Endodermal cell (in vitro differentiated cells): Measurements from ENCODE around the gene LIPN. TPM values are rescaled to one million over a fixed set of nuclear protein-coding genes. Genes with fewer than 3 reads are reported as not detected.

ENCODE experiments used
- DNase-seq: peaks from one replicate; pipeline ENCODE4 v3.0.0-alpha.2; 2017
- H3K27ac ChIP-seq: 2 replicates; pipeline ENCODE4 v1.5.1; 2013; ENCODE audit warnings: mild to moderate bottlenecking, low read depth, low read length, moderate library complexity
- H3K27me3 ChIP-seq: 2 replicates; pipeline ENCODE4 v1.6.1; 2013; ENCODE audit warnings: mild to moderate bottlenecking, low read length, moderate library complexity; ENCODE audit not compliant: insufficient read depth, control insufficient read depth, poor library complexity, severe bottlenecking
- H3K36me3 ChIP-seq: 2 replicates; pipeline ENCODE4 v1.7.0; 2013; ENCODE audit warnings: mild to moderate bottlenecking, low read length, moderate library complexity; ENCODE audit not compliant: control insufficient read depth, insufficient read depth
- H3K4me1 ChIP-seq: one replicate; pipeline ENCODE4 v1.7.0; 2013; ENCODE audit warnings: low read length; ENCODE audit not compliant: control insufficient read depth, insufficient read depth
- H3K4me3 ChIP-seq: 2 replicates; pipeline ENCODE4 v1.5.1; 2013; ENCODE audit warnings: mild to moderate bottlenecking, low read length, moderate library complexity
- H3K9ac ChIP-seq: 2 replicates; pipeline ENCODE4 v1.6.1; 2013; ENCODE audit warnings: mild to moderate bottlenecking, low read length, moderate library complexity; ENCODE audit not compliant: poor library complexity, severe bottlenecking; ENCODE audit errors: extremely low read depth
- H3K9me3 ChIP-seq: 2 replicates; pipeline ENCODE4 v1.6.1; 2013; ENCODE audit warnings: mild to moderate bottlenecking, low read length, moderate library complexity; ENCODE audit not compliant: control insufficient read depth
- H3K27ac Mint-ChIP-seq: 2 replicates; pipeline ENCODE4 v1.8.0; 2020; ENCODE audit warnings: mixed read lengths
- H3K27me3 Mint-ChIP-seq: 2 replicates; pipeline ENCODE4 v1.8.0; 2021; ENCODE audit warnings: mild to moderate bottlenecking, mixed read lengths; ENCODE audit not compliant: insufficient read depth
- H3K36me3 Mint-ChIP-seq: 2 replicates; pipeline ENCODE4 v1.8.0; 2020; ENCODE audit warnings: low read depth, mixed read lengths
- H3K4me1 Mint-ChIP-seq: 2 replicates; pipeline ENCODE4 v1.8.0; 2020; ENCODE audit warnings: mixed read lengths
- H3K4me3 Mint-ChIP-seq: 2 replicates; pipeline ENCODE4 v1.8.0; 2020; ENCODE audit warnings: mild to moderate bottlenecking, moderate library complexity, mixed read lengths
- H3K9me3 Mint-ChIP-seq: 2 replicates; pipeline ENCODE4 v1.8.0; 2020; ENCODE audit warnings: mild to moderate bottlenecking, mixed read lengths
- WGBS, 2 experiments: methylation state at CpG; one replicate each; pipeline versions ENCODE4 v1.1.5 to v1.1.7; 2013; ENCODE audit warnings: missing lambda C conversion rate in 2 of 2, mixed read lengths in 1 of 2; ENCODE audit not compliant: insufficient coverage in 1 of 2, insufficient read length in 1 of 2; 5-methylcytosine and 5-hydroxymethylcytosine counted together
- total RNA-seq, 2 donors: library from RNA; stranded (reverse); fragmentation: NEBNext Ultra II Directional in 1 of 2; extraction: Animal tissue kit (Norgen Biotek cat#: 25700) in 1 of 2; gene quantifications; 2 replicates in 1 of 2; 3 replicates in 1 of 2; pipeline ENCODE4 v1.2.1, GENCODE V29; 2021
- TF ChIP-seq, protein P1 (sequence below): fragments of 200-600 bp; sonication (generic); conservative IDR thresholded peaks from 2 replicates; pipeline ENCODE4 v1.5.0; 2021; ENCODE audit warnings: antibody characterized with exemption, mild to moderate bottlenecking

LIPN gene
- total RNA-seq, 2 donors from 2014 or later, result not detected

DNA sequence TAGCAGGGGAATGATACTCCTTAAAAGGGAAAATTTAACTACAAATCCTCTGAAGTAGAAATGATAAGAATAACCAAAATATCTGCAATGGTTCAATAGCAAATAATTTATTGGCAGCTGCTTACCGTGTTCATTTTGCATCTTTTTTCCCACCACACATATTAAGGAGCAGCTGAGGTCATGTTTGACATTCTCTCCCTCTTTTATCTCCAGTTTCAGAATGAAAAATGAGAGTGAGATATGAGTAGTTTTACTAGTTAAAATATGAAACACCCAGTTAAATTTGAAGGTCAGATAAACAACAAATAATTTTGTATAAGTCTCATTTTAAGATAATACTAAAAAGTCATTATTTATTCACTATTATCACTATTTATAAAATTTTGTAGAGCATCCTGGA is 3.1 kb downstream of the LIPN start:
- no peaks in the 10 kb centered on the region for H3K36me3 Mint-ChIP-seq

DNA sequence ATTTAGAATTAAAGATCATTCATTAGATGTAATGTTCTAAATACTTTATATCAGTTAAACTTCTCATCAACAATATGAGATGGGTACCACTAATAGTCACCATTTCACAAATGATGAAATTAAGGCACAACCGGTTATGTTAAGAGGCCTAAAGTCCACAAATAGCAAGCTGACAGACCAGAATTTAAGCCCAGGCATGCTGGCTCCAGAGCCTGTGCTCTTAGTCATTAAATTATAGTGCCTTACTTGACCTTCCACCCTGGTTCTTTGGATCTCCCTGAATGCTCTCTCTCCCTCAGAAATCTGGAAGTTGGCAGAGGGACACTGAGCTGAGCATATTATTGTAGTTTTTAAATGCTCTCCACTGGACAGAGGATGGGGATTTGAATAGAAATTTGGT is 3.6 kb downstream of the LIPN start:
- peaks cover 8% of the 10 kb centered on the region for H3K4me1 Mint-ChIP-seq
- Histone ChIP-seq H3K27ac (no peak overlapping the region), H3K36me3 (no peaks in the 10 kb centered on the region), H3K4me3 (no peak overlapping the region), H3K9me3 (no peaks in the 10 kb centered on the region), H3K27me3 (peaks cover 28% of the 10 kb centered on the region), H3K9ac (no peak overlapping the region), H3K4me1 (peaks cover 4% of the 10 kb centered on the region)
- H3K4me3 Mint-ChIP-seq, result no peak overlapping the region
- no peak for DNase-seq
- TF ChIP-seq, protein P1, sequence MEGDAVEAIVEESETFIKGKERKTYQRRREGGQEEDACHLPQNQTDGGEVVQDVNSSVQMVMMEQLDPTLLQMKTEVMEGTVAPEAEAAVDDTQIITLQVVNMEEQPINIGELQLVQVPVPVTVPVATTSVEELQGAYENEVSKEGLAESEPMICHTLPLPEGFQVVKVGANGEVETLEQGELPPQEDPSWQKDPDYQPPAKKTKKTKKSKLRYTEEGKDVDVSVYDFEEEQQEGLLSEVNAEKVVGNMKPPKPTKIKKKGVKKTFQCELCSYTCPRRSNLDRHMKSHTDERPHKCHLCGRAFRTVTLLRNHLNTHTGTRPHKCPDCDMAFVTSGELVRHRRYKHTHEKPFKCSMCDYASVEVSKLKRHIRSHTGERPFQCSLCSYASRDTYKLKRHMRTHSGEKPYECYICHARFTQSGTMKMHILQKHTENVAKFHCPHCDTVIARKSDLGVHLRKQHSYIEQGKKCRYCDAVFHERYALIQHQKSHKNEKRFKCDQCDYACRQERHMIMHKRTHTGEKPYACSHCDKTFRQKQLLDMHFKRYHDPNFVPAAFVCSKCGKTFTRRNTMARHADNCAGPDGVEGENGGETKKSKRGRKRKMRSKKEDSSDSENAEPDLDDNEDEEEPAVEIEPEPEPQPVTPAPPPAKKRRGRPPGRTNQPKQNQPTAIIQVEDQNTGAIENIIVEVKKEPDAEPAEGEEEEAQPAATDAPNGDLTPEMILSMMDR, result no peak
- WGBS, 2 experiments, result 92% methylated on average over 1 of the region's 1 CpG; no CpG with 5 or more reads in 1 of the 2 experiments
- no peaks in the 10 kb centered on the region for H3K36me3 Mint-ChIP-seq
- no peaks in the 10 kb centered on the region for H3K27me3 Mint-ChIP-seq
- H3K9me3 Mint-ChIP-seq, result no peaks in the 10 kb centered on the region
- no peak overlapping the region for H3K27ac Mint-ChIP-seq

More for the DNA sequence above, 3.1 kb downstream of the LIPN start:
- Mint-ChIP-seq H3K4me1 (peaks cover 8% of the 10 kb centered on the region), H3K4me3 (no peak overlapping the region), H3K9me3 (no peaks in the 10 kb centered on the region), H3K27ac (no peak overlapping the region), H3K27me3 (no peaks in the 10 kb centered on the region)
- Histone ChIP-seq H3K9ac (no peak overlapping the region), H3K36me3 (no peaks in the 10 kb centered on the region), H3K9me3 (no peaks in the 10 kb centered on the region), H3K4me1 (peaks cover 4% of the 10 kb centered on the region), H3K27ac (no peak overlapping the region), H3K4me3 (no peak overlapping the region), H3K27me3 (peaks cover 28% of the 10 kb centered on the region)
- WGBS, 2 experiments, result 100% methylated on average over 1 of the region's 1 CpG
- no peak for DNase-seq
- TF ChIP-seq, protein P1, result no peak

DNA sequence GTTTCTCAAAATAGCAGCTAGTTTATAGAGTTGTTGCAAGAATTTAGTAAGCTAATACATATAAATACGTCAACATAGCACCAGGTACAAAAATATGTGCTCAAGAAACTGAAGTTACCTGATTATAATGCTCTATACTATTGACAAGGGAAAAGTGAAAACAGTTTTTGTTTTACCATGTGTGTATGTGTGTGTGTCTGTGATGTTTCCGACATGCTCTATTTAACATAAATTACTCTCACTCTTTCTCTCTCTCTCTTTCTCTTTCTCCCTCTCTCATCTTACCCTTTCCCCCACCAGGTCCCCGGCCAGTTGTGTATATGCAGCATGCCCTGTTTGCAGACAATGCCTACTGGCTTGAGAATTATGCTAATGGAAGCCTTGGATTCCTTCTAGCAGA is 4.3 kb downstream of the LIPN start:
- DNase-seq, result no peak
- WGBS, 2 experiments, result 79% methylated on average over 2 of the region's 3 CpGs; no CpG with 5 or more reads in 1 of the 2 experiments
- H3K36me3 ChIP-seq, result no peaks in the 10 kb centered on the region

More for the DNA sequence above, 4.3 kb downstream of the LIPN start:
- Mint-ChIP-seq H3K4me1 (peaks cover 8% of the 10 kb centered on the region), H3K27ac (no peak overlapping the region), H3K36me3 (no peaks in the 10 kb centered on the region), H3K9me3 (no peaks in the 10 kb centered on the region), H3K27me3 (no peaks in the 10 kb centered on the region), H3K4me3 (no peak overlapping the region)
- TF ChIP-seq, protein P1, result no peak
- peaks cover 4% of the 10 kb centered on the region for H3K4me1 ChIP-seq
- H3K27ac ChIP-seq, result no peak overlapping the region
- no peak overlapping the region for H3K4me3 ChIP-seq
- peaks cover 28% of the 10 kb centered on the region for H3K27me3 ChIP-seq
- H3K9ac ChIP-seq, result no peak overlapping the region
- no peaks in the 10 kb centered on the region for H3K9me3 ChIP-seq
